H1 (cell line): Measurements from ENCODE around the gene IL22RA2.

ENCODE experiments used
- CTBP2 ChIP-seq: IDR thresholded peaks from 2 replicates; pipeline ENCODE4 v1.7.0; 2011; ENCODE audit warnings: borderline replicate concordance, mild to moderate bottlenecking, moderate library complexity, mixed read lengths, low read length; ENCODE audit not compliant: insufficient read depth, insufficient read length
- CTCF ChIP-seq, 3 experiments: IDR thresholded peaks; 1 replicate in 2 of 3; 2 replicates in 1 of 3; pipeline versions ENCODE4 v1.5.1 to v1.6.1; 2011; ENCODE audit warnings: low read length in 3 of 3, mild to moderate bottlenecking in 3 of 3, inconsistent platforms in 2 of 3, low read depth in 1 of 3, moderate library complexity in 1 of 3; ENCODE audit not compliant: insufficient read depth in 1 of 3; ENCODE audit errors: control extremely low read depth in 1 of 3
- EP300 ChIP-seq, 2 experiments: IDR thresholded peaks; 1 replicate in 1 of 2; 2 replicates in 1 of 2; pipeline ENCODE4 v1.6.1; 2011 to 2012; ENCODE audit warnings: low read depth in 2 of 2, low read length in 2 of 2, mild to moderate bottlenecking in 2 of 2, borderline replicate concordance in 1 of 2, inconsistent platforms in 1 of 2, moderate library complexity in 1 of 2
- FOSL1 ChIP-seq: IDR thresholded peaks from 2 replicates; pipeline ENCODE4 v1.6.1; 2011; ENCODE audit warnings: mild to moderate bottlenecking, low read depth, low read length, moderate library complexity; ENCODE audit not compliant: insufficient read depth
- JUND ChIP-seq: IDR thresholded peaks from 2 replicates; pipeline ENCODE4 v1.6.1; 2011; ENCODE audit warnings: mild to moderate bottlenecking, improper control_type of control experiment, low read length
- MAX ChIP-seq: IDR thresholded peaks from 2 replicates; pipeline ENCODE4 v1.6.1; 2012; ENCODE audit warnings: inconsistent platforms
- POLR2AphosphoS5 ChIP-seq: IDR thresholded peaks from 2 replicates; pipeline ENCODE4 v1.6.1; 2011; ENCODE audit warnings: low read depth, low read length
- SIN3A ChIP-seq, 2 experiments: IDR thresholded peaks in 1 of 2; conservative IDR thresholded peaks in 1 of 2; 2 replicates each; pipeline ENCODE4 v1.6.1; 2011 to 2012; ENCODE audit warnings: low read length in 2 of 2, improper control_type of control experiment in 1 of 2, low read depth in 1 of 2, mild to moderate bottlenecking in 1 of 2
- SIX5 ChIP-seq: IDR thresholded peaks from 2 replicates; pipeline ENCODE4 v1.6.1; 2011; ENCODE audit warnings: mild to moderate bottlenecking, low read depth, low read length
- TBP ChIP-seq: IDR thresholded peaks from 2 replicates; pipeline ENCODE4 v1.6.1; 2011; ENCODE audit warnings: low read depth, low read length, improper control_type of control experiment
- ZNF274 ChIP-seq: IDR thresholded peaks from 2 replicates; pipeline ENCODE4 v1.7.0; 2012; ENCODE audit warnings: low read length, borderline replicate concordance; ENCODE audit errors: extremely low read depth

- TF ChIP-seq CTCF (IDR thresholded peaks at IDR 0.05; ENCODE audit: control extremely low read depth in 1 of 3, insufficient read depth in 1 of 3, low read depth in 1 of 3, low read length in 3 of 3) = no peak
- TF ChIP-seq MAX = no peak
- TF ChIP-seq ZNF274 = no peak
- TF ChIP-seq EP300 (IDR thresholded peaks at IDR 0.05; ENCODE audit: borderline replicate concordance in 1 of 2, low read depth in 2 of 2, low read length in 2 of 2) = no peak
- no peak for TF ChIP-seq SIN3A (conservative IDR thresholded peaks at IDR 0.05 in 1 of 2, IDR thresholded peaks at IDR 0.05 in 1 of 2; ENCODE audit: low read depth in 1 of 2, low read length in 2 of 2)
- TF ChIP-seq CTBP2 = no peak
- no peak for TF ChIP-seq TBP
- TF ChIP-seq SIX5 = no peak
- TF ChIP-seq JUND = no peak
- no peak for TF ChIP-seq FOSL1
- TF ChIP-seq POLR2AphosphoS5 = no peak
Measured at GRCh38 chr6:137150072-137150471, 23.4 kb downstream of the IL22RA2 start.
